Activated T-helper 17 cell treated with anti-CD3 and anti-CD28 coated beads, Interleukin-2, amount 50 U/mL, for 72 hours (primary cell): ENCODE results near the gene HPS3. TPM values are rescaled to one million over a fixed set of nuclear protein-coding genes. Genes with fewer than 3 reads are reported as not detected.

ENCODE experiments used
- ATAC-seq: fragments of 150-1000 bp; cut with Tn5 transposase; replicated peaks from 2 replicates; pipeline ENCODE4 v1.10.0; 2021; ENCODE audit warnings: mild to moderate bottlenecking, moderate library complexity
- H3K27ac Mint-ChIP-seq: one replicate; pipeline ENCODE4 v1.8.0; 2022; ENCODE audit warnings: mixed read lengths
- H3K27me3 Mint-ChIP-seq: one replicate; pipeline ENCODE4 v1.8.0; 2022; ENCODE audit warnings: mixed read lengths
- H3K36me3 Mint-ChIP-seq: one replicate; pipeline ENCODE4 v1.8.0; 2022; ENCODE audit warnings: low read depth, mild to moderate bottlenecking, mixed read lengths
- H3K4me1 Mint-ChIP-seq: one replicate; pipeline ENCODE4 v1.8.0; 2022; ENCODE audit warnings: mixed read lengths
- H3K4me3 Mint-ChIP-seq: one replicate; pipeline ENCODE4 v1.8.0; 2022; ENCODE audit warnings: mild to moderate bottlenecking, mixed read lengths
- H3K9me3 Mint-ChIP-seq: one replicate; pipeline ENCODE4 v1.8.0; 2022; ENCODE audit warnings: mixed read lengths
- total RNA-seq, 2 donors: library from RNA; stranded (reverse); gene quantifications; one replicate each; pipeline ENCODE4 v1.2.3, GENCODE V29; 2022

The HPS3 gene
- total RNA-seq, 2 donors from 2014 or later: 24.0 to 24.7 TPM

GRCh38 chr3:149151843-149152242 is 22.4 kb downstream of the HPS3 start:
- H3K36me3 Mint-ChIP-seq: peaks cover 64% of the 10 kb centered on the region
- H3K4me1 Mint-ChIP-seq: peaks cover 18% of the 10 kb centered on the region
- H3K9me3 Mint-ChIP-seq: no peaks in the 10 kb centered on the region
- no peak overlapping the region for H3K4me3 Mint-ChIP-seq
- ATAC-seq: no peak
- H3K27me3 Mint-ChIP-seq: no peaks in the 10 kb centered on the region
- H3K27ac Mint-ChIP-seq: peak overlapping the region; percentile 68

DNA sequence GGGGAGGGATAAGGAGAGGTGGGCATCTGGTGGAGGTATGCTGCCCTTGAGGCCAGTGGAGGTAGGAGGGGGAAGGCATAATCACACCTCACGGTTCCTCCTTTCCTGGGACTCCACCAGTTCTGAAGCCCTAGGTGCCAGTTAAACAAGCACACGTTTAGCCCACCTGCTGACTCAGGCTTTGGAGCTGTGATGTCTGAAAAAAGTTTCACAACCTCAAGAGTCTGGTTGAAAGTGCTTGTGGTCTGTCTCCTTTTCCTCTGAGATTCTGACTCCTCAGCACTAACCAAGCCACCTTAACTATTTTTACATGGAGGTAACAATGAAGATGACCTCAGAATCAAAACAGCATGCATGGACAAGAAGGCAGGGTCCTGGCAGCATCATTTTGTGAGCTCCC is 23.0 kb downstream of the HPS3 start:
- no peaks in the 10 kb centered on the region for H3K27me3 Mint-ChIP-seq
- H3K4me1 Mint-ChIP-seq: peaks cover 18% of the 10 kb centered on the region
- peak; percentile 95 for ATAC-seq
- peak overlapping the region; percentile 68 for H3K27ac Mint-ChIP-seq
- no peaks in the 10 kb centered on the region for H3K9me3 Mint-ChIP-seq
- H3K36me3 Mint-ChIP-seq: peaks cover 68% of the 10 kb centered on the region
- H3K4me3 Mint-ChIP-seq: no peak overlapping the region

GRCh38 chr3:149153402-149153801 is 24.0 kb downstream of the HPS3 start:
- ATAC-seq: no peak
- Mint-ChIP-seq H3K36me3 (peaks cover 78% of the 10 kb centered on the region), H3K9me3 (no peaks in the 10 kb centered on the region), H3K27me3 (no peaks in the 10 kb centered on the region), H3K4me1 (peaks cover 18% of the 10 kb centered on the region), H3K27ac (no peak overlapping the region), H3K4me3 (no peak overlapping the region)

- no peaks in the 10 kb centered on the region for H3K27me3 Mint-ChIP-seq
- H3K4me3 Mint-ChIP-seq: no peak overlapping the region
- no peak overlapping the region for H3K27ac Mint-ChIP-seq
- ATAC-seq: no peak
- H3K36me3 Mint-ChIP-seq: peaks cover 91% of the 10 kb centered on the region
- H3K4me1 Mint-ChIP-seq: no peaks in the 10 kb centered on the region
- no peaks in the 10 kb centered on the region for H3K9me3 Mint-ChIP-seq
These were observed 31.4 kb downstream of the HPS3 start for GRCh38 chr3:149160754-149161300.

GRCh38 chr3:149162007-149162406 is 32.6 kb downstream of the HPS3 start:
- Mint-ChIP-seq H3K9me3 (no peaks in the 10 kb centered on the region), H3K36me3 (peaks cover 90% of the 10 kb centered on the region), H3K4me1 (no peaks in the 10 kb centered on the region), H3K27ac (no peak overlapping the region), H3K27me3 (no peaks in the 10 kb centered on the region), H3K4me3 (no peak overlapping the region)
- no peak for ATAC-seq

DNA sequence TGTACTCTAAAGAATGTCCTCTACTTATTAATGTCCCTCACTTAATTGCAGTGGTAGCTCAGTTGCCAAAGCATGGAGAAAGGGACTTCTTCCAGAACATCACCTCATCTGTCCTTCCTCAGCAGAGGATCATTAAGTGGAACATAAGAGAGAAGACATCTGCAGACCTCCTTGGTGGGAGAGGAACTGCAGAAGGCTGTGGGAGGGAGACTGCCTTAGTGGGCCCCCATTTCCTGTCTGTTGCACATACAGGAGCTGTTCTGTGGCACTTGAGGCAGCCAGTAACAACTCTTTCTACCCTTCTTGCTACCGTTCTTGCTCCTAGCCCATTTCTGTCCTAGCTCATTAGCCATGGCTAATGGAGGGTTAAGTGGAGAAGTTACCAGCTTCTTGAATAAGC is 33.6 kb downstream of the HPS3 start:
- ATAC-seq: no peak
- Mint-ChIP-seq H3K27me3 (no peaks in the 10 kb centered on the region), H3K4me1 (no peaks in the 10 kb centered on the region), H3K9me3 (no peaks in the 10 kb centered on the region), H3K27ac (no peak overlapping the region), H3K36me3 (peaks cover 91% of the 10 kb centered on the region), H3K4me3 (no peak overlapping the region)

- peaks cover 93% of the 10 kb centered on the region for H3K36me3 Mint-ChIP-seq
These were observed 38.5 kb downstream of the HPS3 start for GRCh38 chr3:149167898-149168297.

GRCh38 chr3:149170672-149171071 is 41.2 kb downstream of the HPS3 start:
- Mint-ChIP-seq H3K27me3 (no peaks in the 10 kb centered on the region), H3K27ac (no peak overlapping the region), H3K36me3 (peaks cover 96% of the 10 kb centered on the region), H3K4me3 (no peak overlapping the region), H3K9me3 (no peaks in the 10 kb centered on the region), H3K4me1 (peaks cover 13% of the 10 kb centered on the region)
- ATAC-seq: no peak

More at GRCh38 chr3:149167898-149168297, 38.5 kb downstream of the HPS3 start:
- Mint-ChIP-seq H3K27me3 (no peaks in the 10 kb centered on the region), H3K4me3 (no peak overlapping the region), H3K9me3 (no peaks in the 10 kb centered on the region), H3K4me1 (no peaks in the 10 kb centered on the region), H3K27ac (no peak overlapping the region)
- no peak for ATAC-seq

GRCh38 chr3:149174901-149175300 is 45.5 kb downstream of the HPS3 start:
- Mint-ChIP-seq H3K36me3 (peaks cover 70% of the 10 kb centered on the region), H3K4me3 (no peak overlapping the region), H3K27ac (peak overlapping the region; percentile 29), H3K4me1 (peaks cover 13% of the 10 kb centered on the region), H3K9me3 (no peaks in the 10 kb centered on the region), H3K27me3 (no peaks in the 10 kb centered on the region)
- ATAC-seq: peak; percentile 92

DNA sequence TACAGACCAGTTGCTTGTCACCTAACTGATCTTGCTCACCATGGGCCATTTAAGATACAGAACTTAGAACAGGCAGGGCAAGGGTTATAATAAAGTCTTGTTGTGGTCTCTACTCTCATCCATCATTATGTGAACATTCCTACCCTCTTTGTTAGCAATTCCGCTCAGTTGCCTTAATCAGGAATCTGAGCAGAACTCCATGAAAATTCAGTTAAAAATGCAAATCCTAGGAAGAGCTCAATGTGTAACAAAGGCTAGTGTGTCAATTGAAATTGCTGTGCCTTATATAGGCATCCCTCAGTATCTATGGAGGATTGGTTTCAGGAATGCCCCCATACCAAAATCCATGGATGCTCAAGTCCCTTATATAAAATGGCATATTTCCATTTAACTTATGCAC is 47.7 kb downstream of the HPS3 start:
- Mint-ChIP-seq H3K4me3 (no peak overlapping the region), H3K9me3 (no peaks in the 10 kb centered on the region), H3K4me1 (peaks cover 13% of the 10 kb centered on the region), H3K27me3 (no peaks in the 10 kb centered on the region), H3K27ac (no peak overlapping the region), H3K36me3 (peaks cover 51% of the 10 kb centered on the region)
- no peak for ATAC-seq

DNA sequence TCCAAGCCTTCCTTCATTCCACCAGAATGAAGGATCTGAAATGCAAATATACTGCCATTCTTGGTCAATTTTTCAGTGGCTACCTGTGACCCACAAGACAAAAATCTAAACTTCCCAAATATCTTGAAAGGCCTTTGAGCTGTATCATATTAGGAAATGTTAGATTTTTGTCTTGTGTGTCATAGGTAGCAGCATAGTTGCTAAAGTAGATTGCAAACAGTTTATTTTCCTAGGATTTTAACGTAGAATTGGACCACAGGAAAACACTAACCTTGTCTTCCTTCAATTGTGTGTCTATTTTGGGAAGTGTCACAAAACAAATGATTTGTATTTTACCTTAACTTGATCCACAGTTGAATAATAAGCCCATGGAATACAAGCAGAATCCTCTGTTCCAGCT is 49.8 kb downstream of the HPS3 start:
- Mint-ChIP-seq H3K4me1 (peaks cover 10% of the 10 kb centered on the region), H3K4me3 (no peak overlapping the region), H3K9me3 (no peaks in the 10 kb centered on the region), H3K36me3 (peaks cover 30% of the 10 kb centered on the region), H3K27me3 (no peaks in the 10 kb centered on the region), H3K27ac (no peak overlapping the region)
- ATAC-seq: no peak

- H3K36me3 Mint-ChIP-seq: peaks cover 21% of the 10 kb centered on the region
- H3K4me1 Mint-ChIP-seq: peaks cover 2% of the 10 kb centered on the region
- no peak overlapping the region for H3K27ac Mint-ChIP-seq
- H3K4me3 Mint-ChIP-seq: no peak overlapping the region
- peak; percentile 50 for ATAC-seq
- H3K27me3 Mint-ChIP-seq: no peaks in the 10 kb centered on the region
- H3K9me3 Mint-ChIP-seq: no peaks in the 10 kb centered on the region
These were observed 50.7 kb downstream of the HPS3 start for GRCh38 chr3:149180057-149180573.

GRCh38 chr3:149181182-149181581 is 51.7 kb downstream of the HPS3 start:
- H3K4me3 Mint-ChIP-seq: no peak overlapping the region

GRCh38 chr3:149186219-149186618 is 56.8 kb downstream of the HPS3 start:
- H3K27ac Mint-ChIP-seq: no peak overlapping the region
- no peaks in the 10 kb centered on the region for H3K4me1 Mint-ChIP-seq
- no peak for ATAC-seq
- no peaks in the 10 kb centered on the region for H3K9me3 Mint-ChIP-seq
- H3K36me3 Mint-ChIP-seq: no peaks in the 10 kb centered on the region
- no peaks in the 10 kb centered on the region for H3K27me3 Mint-ChIP-seq
- no peak overlapping the region for H3K4me3 Mint-ChIP-seq

More at GRCh38 chr3:149181182-149181581, 51.7 kb downstream of the HPS3 start:
- no peak for ATAC-seq
- Mint-ChIP-seq H3K27me3 (no peaks in the 10 kb centered on the region), H3K36me3 (peaks cover 11% of the 10 kb centered on the region), H3K4me1 (no peaks in the 10 kb centered on the region), H3K9me3 (no peaks in the 10 kb centered on the region), H3K27ac (no peak overlapping the region)

DNA sequence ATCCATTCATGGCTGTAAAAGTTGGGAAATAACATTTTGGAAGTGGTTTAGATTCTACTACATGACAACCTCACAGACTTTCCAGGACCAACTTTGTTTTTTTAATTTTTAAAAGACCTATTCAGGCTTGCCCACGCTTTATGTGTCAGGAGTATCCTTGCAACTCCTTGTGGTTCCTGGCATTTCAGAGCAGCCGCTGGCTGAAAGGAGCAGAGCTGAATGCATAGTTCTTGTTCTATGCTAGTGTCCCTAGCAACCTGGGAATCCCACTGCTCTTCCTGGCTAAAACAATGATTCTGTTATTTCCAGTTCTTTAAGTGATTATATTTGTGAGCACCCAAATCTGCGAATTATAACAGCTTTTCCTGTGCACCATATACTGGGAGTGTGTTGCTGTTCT is 57.3 kb downstream of the HPS3 start:
- ATAC-seq: no peak
- Mint-ChIP-seq H3K36me3 (no peaks in the 10 kb centered on the region), H3K9me3 (no peaks in the 10 kb centered on the region), H3K27me3 (no peaks in the 10 kb centered on the region), H3K4me1 (no peaks in the 10 kb centered on the region), H3K4me3 (no peak overlapping the region), H3K27ac (no peak overlapping the region)

GRCh38 chr3:149188494-149188893 is 59.1 kb downstream of the HPS3 start:
- H3K4me3 Mint-ChIP-seq: no peak overlapping the region
- H3K27me3 Mint-ChIP-seq: no peaks in the 10 kb centered on the region
- H3K27ac Mint-ChIP-seq: no peak overlapping the region
- H3K36me3 Mint-ChIP-seq: no peaks in the 10 kb centered on the region
- no peaks in the 10 kb centered on the region for H3K9me3 Mint-ChIP-seq
- H3K4me1 Mint-ChIP-seq: no peaks in the 10 kb centered on the region
- no peak for ATAC-seq
